Prostate gland (tissue), 2 donors: ENCODE data around the gene NR3C1. TPM values are rescaled to one million over a fixed set of nuclear protein-coding genes. Genes with fewer than 3 reads are reported as not detected.

ENCODE experiments used
- DNase-seq: peaks from one replicate; pipeline ENCODE4 v3.0.0-alpha.2; 2019; ENCODE audit warnings: low spot score
- H3K27ac ChIP-seq, 2 donors: fragments of 200-600 bp; sonication (generic); 2 replicates each; pipeline ENCODE4 v1.5.1; 2017 to 2019
- H3K27me3 ChIP-seq: fragments of 200-600 bp; sonication (generic); replicated peaks from 2 replicates; pipeline ENCODE4 v1.5.1; 2019; ENCODE audit not compliant: insufficient read depth
- H3K36me3 ChIP-seq, 2 donors: fragments of 200-600 bp; sonication (generic); 1 replicate in 1 of 2; 2 replicates in 1 of 2; pipeline versions ENCODE4 v1.5.1 to v1.8.1; 2017 to 2019
- H3K4me1 ChIP-seq: fragments of 200-600 bp; sonication (generic); replicated peaks from 2 replicates; pipeline ENCODE4 v1.5.1; 2019
- H3K4me3 ChIP-seq, 2 donors: fragments of 200-600 bp; sonication (generic); 2 replicates each; pipeline ENCODE4 v1.5.1; 2017 to 2019
- H3K9me3 ChIP-seq: fragments of 200-600 bp; sonication (generic); 2 replicates; pipeline ENCODE4 v1.5.1; 2017
- CTCF ChIP-seq, 4 experiments: fragments of 200-600 bp in 2 of 4; fragments of 450-650 bp in 2 of 4; sonication (generic) in 2 of 4; IDR thresholded peaks; 1 replicate in 3 of 4; 2 replicates in 1 of 4; pipeline ENCODE4 v1.5.1; 2016 to 2019; ENCODE audit warnings: antibody characterized with exemption in 4 of 4, mild to moderate bottlenecking in 2 of 4, moderate library complexity in 2 of 4
- POLR2A ChIP-seq: fragments of 450-650 bp; IDR thresholded peaks from one replicate; pipeline ENCODE4 v1.6.1; 2016; ENCODE audit warnings: antibody characterized with exemption, mild to moderate bottlenecking
- POLR2AphosphoS5 ChIP-seq: sonication (generic); formaldehyde crosslinking; IDR thresholded peaks from one replicate; pipeline ENCODE4 v1.6.1; 2017; ENCODE audit warnings: antibody characterized with exemption
- WGBS: methylation state at CpG from one replicate; pipeline ENCODE4 v1.1.5; 2018; 5-methylcytosine and 5-hydroxymethylcytosine counted together
- intact Hi-C: fragments of 100-400 bp; cut with DNase I; formaldehyde crosslinking; loops from one replicate; pipeline ENCODE4 v1.14.2; 2022
- total RNA-seq, 2 donors: library from RNA; depleted of rRNA; stranded (reverse); fragments of >200 nt; gene quantifications; one replicate each; pipeline ENCODE4 v1.1.0, GENCODE V29; 2016

Gene NR3C1
- total RNA-seq, 2 donors from 2014 or later, result 42.4 to 55.5 TPM

GRCh38 chr5:143401227-143402016 is 2.1 kb downstream of the NR3C1 start:
- intact Hi-C loops, result loop anchor here (2.0 to 10.0 kb wide), 5 partner anchors 177 to 479 kb away; no protein-coding TSS in a partner anchor
- H3K36me3 ChIP-seq, result no peaks in the 10 kb centered on the region
- 45% methylated on average over 10 of the region's 10 CpGs for WGBS
- peak overlapping the region; percentile 83 to 86 for H3K4me3 ChIP-seq
- H3K4me1 ChIP-seq, result peaks cover 2% of the 10 kb centered on the region
- H3K27me3 ChIP-seq, result no peaks in the 10 kb centered on the region
- no peak for DNase-seq
- TF ChIP-seq CTCF (IDR thresholded peaks at IDR 0.05) (no peak), POLR2AphosphoS5 (no peak), POLR2A (no peak)
- H3K9me3 ChIP-seq, result no peaks in the 10 kb centered on the region
- no peak overlapping the region for H3K27ac ChIP-seq

GRCh38 chr5:143400541-143401226 is 2.8 kb downstream of the NR3C1 start:
- no peaks in the 10 kb centered on the region for H3K9me3 ChIP-seq
- no peaks in the 10 kb centered on the region for H3K36me3 ChIP-seq
- no peak overlapping the region for H3K4me3 ChIP-seq
- intact Hi-C loops, result loop anchor here (5.0 to 10.0 kb wide), 4 partner anchors 176 to 478 kb away; no protein-coding TSS in a partner anchor
- H3K27ac ChIP-seq, result no peak overlapping the region
- H3K27me3 ChIP-seq, result no peaks in the 10 kb centered on the region
- WGBS, result 73% methylated on average over 10 of the region's 10 CpGs
- DNase-seq, result no peak
- peaks cover 2% of the 10 kb centered on the region for H3K4me1 ChIP-seq
- TF ChIP-seq POLR2AphosphoS5 (no peak), POLR2A (no peak), CTCF (IDR thresholded peaks at IDR 0.05) (no peak)

- no peak overlapping the region for H3K27ac ChIP-seq
- intact Hi-C loops, result loop anchor here (5.0 to 10.0 kb wide), 4 partner anchors 175 to 478 kb away; no protein-coding TSS in a partner anchor
- no peaks in the 10 kb centered on the region for H3K27me3 ChIP-seq
- peaks cover 2% of the 10 kb centered on the region for H3K4me1 ChIP-seq
- no peak for TF ChIP-seq CTCF (IDR thresholded peaks at IDR 0.05)
- TF ChIP-seq POLR2AphosphoS5, result no peak
- TF ChIP-seq POLR2A, result no peak
- H3K4me3 ChIP-seq, result peak overlapping the region in 1 of 2 donors; percentile 10
- no peaks in the 10 kb centered on the region for H3K9me3 ChIP-seq
- 73% methylated on average over 12 of the region's 12 CpGs for WGBS
- no peaks in the 10 kb centered on the region for H3K36me3 ChIP-seq
- no peak for DNase-seq
These were observed 3.6 kb downstream of the NR3C1 start for GRCh38 chr5:143399616-143400540.

- peaks cover 2% of the 10 kb centered on the region for H3K4me1 ChIP-seq
- WGBS, result 58% methylated on average over 8 of the region's 8 CpGs
- H3K36me3 ChIP-seq, result no peaks in the 10 kb centered on the region
- DNase-seq, result no peak
- no peak overlapping the region for H3K27ac ChIP-seq
- intact Hi-C loops, result no loop called here
- H3K9me3 ChIP-seq, result no peaks in the 10 kb centered on the region
- no peaks in the 10 kb centered on the region for H3K27me3 ChIP-seq
- H3K4me3 ChIP-seq, result peak overlapping the region in 1 of 2 donors; percentile 10
- TF ChIP-seq CTCF (IDR thresholded peaks at IDR 0.05) (no peak), POLR2AphosphoS5 (no peak), POLR2A (no peak)
These were observed 4.8 kb downstream of the NR3C1 start for GRCh38 chr5:143398451-143399237.
